Endodermal cell (in vitro differentiated cells): Measurements from ENCODE around the gene ARAP2. TPM values are rescaled to one million over a fixed set of nuclear protein-coding genes. Genes with fewer than 3 reads are reported as not detected.

Experiments used
- DNase-seq: peaks from one replicate; pipeline ENCODE4 v3.0.0-alpha.2; 2017
- H3K27ac ChIP-seq: 2 replicates; pipeline ENCODE4 v1.5.1; 2013; ENCODE audit warnings: mild to moderate bottlenecking, low read depth, low read length, moderate library complexity
- H3K27me3 ChIP-seq: 2 replicates; pipeline ENCODE4 v1.6.1; 2013; ENCODE audit warnings: mild to moderate bottlenecking, low read length, moderate library complexity; ENCODE audit not compliant: insufficient read depth, control insufficient read depth, poor library complexity, severe bottlenecking
- H3K36me3 ChIP-seq: 2 replicates; pipeline ENCODE4 v1.7.0; 2013; ENCODE audit warnings: mild to moderate bottlenecking, low read length, moderate library complexity; ENCODE audit not compliant: control insufficient read depth, insufficient read depth
- H3K4me1 ChIP-seq: one replicate; pipeline ENCODE4 v1.7.0; 2013; ENCODE audit warnings: low read length; ENCODE audit not compliant: control insufficient read depth, insufficient read depth
- H3K4me3 ChIP-seq: 2 replicates; pipeline ENCODE4 v1.5.1; 2013; ENCODE audit warnings: mild to moderate bottlenecking, low read length, moderate library complexity
- H3K9ac ChIP-seq: 2 replicates; pipeline ENCODE4 v1.6.1; 2013; ENCODE audit warnings: mild to moderate bottlenecking, low read length, moderate library complexity; ENCODE audit not compliant: poor library complexity, severe bottlenecking; ENCODE audit errors: extremely low read depth
- H3K9me3 ChIP-seq: 2 replicates; pipeline ENCODE4 v1.6.1; 2013; ENCODE audit warnings: mild to moderate bottlenecking, low read length, moderate library complexity; ENCODE audit not compliant: control insufficient read depth
- H3K27ac Mint-ChIP-seq: 2 replicates; pipeline ENCODE4 v1.8.0; 2020; ENCODE audit warnings: mixed read lengths
- H3K27me3 Mint-ChIP-seq: 2 replicates; pipeline ENCODE4 v1.8.0; 2021; ENCODE audit warnings: mild to moderate bottlenecking, mixed read lengths; ENCODE audit not compliant: insufficient read depth
- H3K36me3 Mint-ChIP-seq: 2 replicates; pipeline ENCODE4 v1.8.0; 2020; ENCODE audit warnings: low read depth, mixed read lengths
- H3K4me1 Mint-ChIP-seq: 2 replicates; pipeline ENCODE4 v1.8.0; 2020; ENCODE audit warnings: mixed read lengths
- H3K4me3 Mint-ChIP-seq: 2 replicates; pipeline ENCODE4 v1.8.0; 2020; ENCODE audit warnings: mild to moderate bottlenecking, moderate library complexity, mixed read lengths
- H3K9me3 Mint-ChIP-seq: 2 replicates; pipeline ENCODE4 v1.8.0; 2020; ENCODE audit warnings: mild to moderate bottlenecking, mixed read lengths
- CTCF ChIP-seq: fragments of 200-600 bp; sonication (generic); conservative IDR thresholded peaks from 2 replicates; pipeline ENCODE4 v1.5.0; 2021; ENCODE audit warnings: antibody characterized with exemption, mild to moderate bottlenecking
- WGBS, 2 experiments: methylation state at CpG; one replicate each; pipeline versions ENCODE4 v1.1.5 to v1.1.7; 2013; ENCODE audit warnings: missing lambda C conversion rate in 2 of 2, mixed read lengths in 1 of 2; ENCODE audit not compliant: insufficient coverage in 1 of 2, insufficient read length in 1 of 2; 5-methylcytosine and 5-hydroxymethylcytosine counted together
- total RNA-seq, 2 donors: library from RNA; stranded (reverse); fragmentation: NEBNext Ultra II Directional in 1 of 2; extraction: Animal tissue kit (Norgen Biotek cat#: 25700) in 1 of 2; gene quantifications; 2 replicates in 1 of 2; 3 replicates in 1 of 2; pipeline ENCODE4 v1.2.1, GENCODE V29; 2021

ARAP2 gene
- total RNA-seq, 2 donors from 2014 or later, result 2.2 to 5.5 TPM

- Mint-ChIP-seq H3K36me3 (no peaks in the 10 kb centered on the region), H3K4me3 (no peak overlapping the region), H3K4me1 (no peaks in the 10 kb centered on the region), H3K27ac (no peak overlapping the region), H3K9me3 (no peaks in the 10 kb centered on the region), H3K27me3 (no peaks in the 10 kb centered on the region)
- no peaks in the 10 kb centered on the region for H3K9me3 ChIP-seq
- H3K4me1 ChIP-seq, result no peaks in the 10 kb centered on the region
- H3K4me3 ChIP-seq, result no peak overlapping the region
- H3K27me3 ChIP-seq, result no peaks in the 10 kb centered on the region
- no peak for DNase-seq
- no peak overlapping the region for H3K9ac ChIP-seq
- no peaks in the 10 kb centered on the region for H3K36me3 ChIP-seq
- no peak overlapping the region for H3K27ac ChIP-seq
- TF ChIP-seq CTCF, result no peak
Observed at GRCh38 chr4:36046026-36046425, 198.3 kb downstream of the ARAP2 start.

GRCh38 chr4:36043901-36044300 is 200.4 kb downstream of the ARAP2 start:
- H3K9me3 ChIP-seq, result no peaks in the 10 kb centered on the region
- H3K36me3 ChIP-seq, result no peaks in the 10 kb centered on the region
- H3K4me1 ChIP-seq, result no peaks in the 10 kb centered on the region
- Mint-ChIP-seq H3K4me3 (no peak overlapping the region), H3K9me3 (no peaks in the 10 kb centered on the region), H3K27ac (no peak overlapping the region), H3K27me3 (no peaks in the 10 kb centered on the region), H3K36me3 (no peaks in the 10 kb centered on the region), H3K4me1 (peaks cover 4% of the 10 kb centered on the region)
- TF ChIP-seq CTCF, result no peak
- WGBS, 2 experiments, result 92 to 97% methylated on average over 6 of the region's 6 CpGs
- H3K27me3 ChIP-seq, result no peaks in the 10 kb centered on the region
- H3K27ac ChIP-seq, result no peak overlapping the region
- no peak overlapping the region for H3K4me3 ChIP-seq
- no peak for DNase-seq
- no peak overlapping the region for H3K9ac ChIP-seq

- peaks cover 4% of the 10 kb centered on the region for H3K4me1 Mint-ChIP-seq
- WGBS, 2 experiments, result 89 to 100% methylated on average over 3 to 4 of the region's 4 CpGs
- no peak for TF ChIP-seq CTCF
- H3K9ac ChIP-seq, result no peak overlapping the region
- H3K4me3 Mint-ChIP-seq, result no peak overlapping the region
- no peaks in the 10 kb centered on the region for H3K9me3 ChIP-seq
- H3K27ac Mint-ChIP-seq, result no peak overlapping the region
- no peaks in the 10 kb centered on the region for H3K36me3 ChIP-seq
- H3K27me3 Mint-ChIP-seq, result no peaks in the 10 kb centered on the region
- no peaks in the 10 kb centered on the region for H3K27me3 ChIP-seq
- DNase-seq, result no peak
- no peak overlapping the region for H3K4me3 ChIP-seq
- no peaks in the 10 kb centered on the region for H3K36me3 Mint-ChIP-seq
- no peaks in the 10 kb centered on the region for H3K9me3 Mint-ChIP-seq
- H3K27ac ChIP-seq, result no peak overlapping the region
- H3K4me1 ChIP-seq, result no peaks in the 10 kb centered on the region
Observed at GRCh38 chr4:36043241-36043640, 201.1 kb downstream of the ARAP2 start.
